NB4 (cell line): ENCODE measurements around the gene SP7.

Experiments used
- MYC ChIP-seq: IDR thresholded peaks from 2 replicates; pipeline ENCODE4 v1.6.1; 2011; ENCODE audit warnings: low read depth, low read length
- TF ChIP-seq, protein P1 (sequence below): IDR thresholded peaks from one replicate; pipeline ENCODE4 v1.5.1; 2012; ENCODE audit warnings: low read depth, low read length

DNA sequence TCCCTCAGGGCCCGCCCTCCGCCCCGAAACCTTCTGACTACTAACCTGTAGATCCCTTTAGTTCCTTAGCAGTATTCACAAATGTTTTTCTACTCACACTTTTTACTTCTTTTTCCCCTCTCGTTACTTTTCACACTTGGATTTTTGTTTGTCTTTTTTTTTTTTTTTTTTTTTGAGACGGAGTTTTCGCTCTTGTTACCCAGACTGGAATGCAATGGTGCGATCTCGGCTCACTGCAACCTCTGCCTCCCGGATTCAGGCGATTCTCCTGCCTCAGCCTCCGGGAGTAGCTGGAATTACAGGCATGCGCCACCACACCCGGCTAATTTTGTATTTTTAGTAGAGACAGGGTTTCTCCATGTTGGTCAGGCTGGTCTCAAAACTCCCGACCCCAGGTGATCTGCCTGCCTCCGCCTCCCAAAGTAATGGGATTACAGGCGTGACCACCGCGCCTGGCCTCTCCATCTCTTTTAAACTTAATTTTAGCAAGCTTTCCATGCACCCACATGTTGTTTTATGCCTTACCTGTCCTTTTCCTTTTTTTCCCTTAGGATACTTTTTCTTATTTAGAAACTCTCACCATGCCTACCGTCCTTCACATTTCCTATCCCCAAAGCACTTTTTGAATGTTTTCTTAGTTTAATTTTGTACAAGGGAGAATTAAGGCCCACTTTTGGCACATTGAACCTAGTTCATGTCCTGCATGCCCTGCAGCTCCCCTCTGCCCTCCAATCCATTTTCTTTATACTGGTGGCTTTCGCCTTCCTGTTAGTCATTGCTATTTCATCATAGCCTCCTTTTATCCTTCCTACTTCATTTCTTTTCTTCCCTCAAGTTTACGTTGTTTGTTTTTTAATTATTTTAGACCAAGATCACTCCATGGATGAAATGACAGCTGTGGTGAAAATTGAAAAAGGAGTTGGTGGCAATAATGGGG is 44.9 kb upstream of the SP7 start:
- TF ChIP-seq MYC = no peak
- TF ChIP-seq, protein P1, sequence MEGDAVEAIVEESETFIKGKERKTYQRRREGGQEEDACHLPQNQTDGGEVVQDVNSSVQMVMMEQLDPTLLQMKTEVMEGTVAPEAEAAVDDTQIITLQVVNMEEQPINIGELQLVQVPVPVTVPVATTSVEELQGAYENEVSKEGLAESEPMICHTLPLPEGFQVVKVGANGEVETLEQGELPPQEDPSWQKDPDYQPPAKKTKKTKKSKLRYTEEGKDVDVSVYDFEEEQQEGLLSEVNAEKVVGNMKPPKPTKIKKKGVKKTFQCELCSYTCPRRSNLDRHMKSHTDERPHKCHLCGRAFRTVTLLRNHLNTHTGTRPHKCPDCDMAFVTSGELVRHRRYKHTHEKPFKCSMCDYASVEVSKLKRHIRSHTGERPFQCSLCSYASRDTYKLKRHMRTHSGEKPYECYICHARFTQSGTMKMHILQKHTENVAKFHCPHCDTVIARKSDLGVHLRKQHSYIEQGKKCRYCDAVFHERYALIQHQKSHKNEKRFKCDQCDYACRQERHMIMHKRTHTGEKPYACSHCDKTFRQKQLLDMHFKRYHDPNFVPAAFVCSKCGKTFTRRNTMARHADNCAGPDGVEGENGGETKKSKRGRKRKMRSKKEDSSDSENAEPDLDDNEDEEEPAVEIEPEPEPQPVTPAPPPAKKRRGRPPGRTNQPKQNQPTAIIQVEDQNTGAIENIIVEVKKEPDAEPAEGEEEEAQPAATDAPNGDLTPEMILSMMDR = no peak
